Measurements from ENCODE around the gene VEZF1. TPM values are rescaled to one million over a fixed set of nuclear protein-coding genes. Genes with fewer than 3 reads are reported as not detected.

The VEZF1 gene
- total and polyA plus RNA-seq, 2 of the 8 experiments (the other 6 are each of a cell fraction or from before 2014, with no cell fraction given) = 28.9 to 61.9 TPM

GRCh38 chr17:57938061-57938502 is 50.0 kb downstream of the VEZF1 start:
- H4K5ac ChIP-seq (ENCODE audit: insufficient read length, low read depth, low read length) = no peak overlapping the region
- ChIA-PET POLR2A (ENCODE audit: partially characterized antibody) (interaction anchor here (1.1 to 1.6 kb wide), 5 partner anchors 9 to 67 kb away, joined by 3 to 7 read pairs (median 4); no protein-coding TSS in a partner anchor), CTCF (ENCODE audit: partially characterized antibody) (interaction anchor here (0.7 to 5.3 kb wide), 11 partner anchors 8 to 177 kb away, joined by 3 to 65 read pairs (median 3); partner anchors contain the start of gene CUEDC1)
- no peaks in the 10 kb centered on the region for H4K20me1 ChIP-seq (replicated peaks in 1 of 2; ENCODE audit: control insufficient read depth in 1 of 2, insufficient read depth in 2 of 2, low read length in 2 of 2)
- H4K91ac ChIP-seq (replicated peaks; ENCODE audit: insufficient read length, low read length) = peak overlapping the region; percentile 46
- no peak overlapping the region for H3K14ac ChIP-seq (ENCODE audit: insufficient read length)
- 85% methylated on average over 7 of the region's 7 CpGs; no CpG with 5 or more reads in 1 of the 2 experiments for WGBS, 2 experiments (ENCODE audit: extremely low coverage in 1 of 2, insufficient coverage in 1 of 2, insufficient read length in 1 of 2, insufficient replicate concordance in 2 of 2, low coverage in 1 of 2, low lambda C conversion rate in 2 of 2, missing lambda C conversion rate in 1 of 2)
- no peaks in the 10 kb centered on the region for H3K79me2 ChIP-seq (ENCODE audit: control insufficient read depth in 1 of 2, insufficient read depth in 2 of 2, low read length in 2 of 2)
- no peak overlapping the region for H3K4me3 ChIP-seq (ENCODE audit: extremely low read depth in 1 of 4, insufficient read depth in 2 of 4, low read depth in 3 of 4, low read length in 4 of 4)
- 0 out of 2 replicates have a peak overlapping the region, but pooled peaks have one; percentile 60 for H2BK12ac ChIP-seq (ENCODE audit: low read depth, low read length)
- no peak overlapping the region for H2AFZ ChIP-seq (ENCODE audit: low read length)
- peaks cover 6 to 15% (median 14%) of the 10 kb centered on the region in 4 experiments for H3K4me1 ChIP-seq (replicated peaks in 1 of 4; ENCODE audit: control insufficient read depth in 3 of 4, insufficient read depth in 4 of 4, low read length in 3 of 4)
- DNase-seq (ENCODE audit: low read depth in 1 of 2, low spot score in 2 of 2) (no peak), FAIRE-seq (no peak)
- no peak overlapping the region for H2BK5ac ChIP-seq (ENCODE audit: low read depth, low read length)
- no peak overlapping the region for H2BK20ac ChIP-seq (ENCODE audit: low read length)
- no peak overlapping the region for H2BK15ac ChIP-seq (ENCODE audit: low read length)
- no peaks in the 10 kb centered on the region for H3K23me2 ChIP-seq (ENCODE audit: low read depth, low read length)
- H3K56ac ChIP-seq (replicated peaks; ENCODE audit: insufficient read length, low read depth, low read length) = no peak overlapping the region
- no peak overlapping the region for H3K27ac ChIP-seq (ENCODE audit: low read depth, low read length)
- no peaks in the 10 kb centered on the region for H3K36me3 ChIP-seq (ENCODE audit: control insufficient read depth in 2 of 4, insufficient read depth in 4 of 4, low read length in 3 of 4)
- H3K4me2 ChIP-seq (ENCODE audit: insufficient read depth in 1 of 2, low read depth in 2 of 2, low read length in 2 of 2) = no peak overlapping the region
- H3K4ac ChIP-seq (replicated peaks; ENCODE audit: insufficient read length, low read depth, low read length) = no peak overlapping the region
- H2BK120ac ChIP-seq (replicated peaks; ENCODE audit: low read depth, low read length) = no peak overlapping the region
- no peak overlapping the region for H3K23ac ChIP-seq (ENCODE audit: insufficient read length)
- no peaks in the 10 kb centered on the region for H3K27me3 ChIP-seq (replicated peaks in 1 of 4; ENCODE audit: control insufficient read depth in 3 of 4, extremely low read depth in 1 of 4, insufficient read depth in 3 of 4, low read length in 3 of 4)
- peak overlapping the region; percentile 93 for H2AK5ac ChIP-seq (ENCODE audit: low read depth, low read length)
- no peak overlapping the region; the same call in 1 of the 2 replicates for H3K18ac ChIP-seq (ENCODE audit: extremely low read depth, low read length)
- no peak overlapping the region for H3K9ac ChIP-seq (replicated peaks in 1 of 4; ENCODE audit: extremely low read depth in 1 of 4, low read depth in 3 of 4, low read length in 3 of 4)
- H4K8ac ChIP-seq (ENCODE audit: extremely low read depth, insufficient read depth, low read length) = no peak overlapping the region
- H3K79me1 ChIP-seq (ENCODE audit: low read depth, low read length) = no peaks in the 10 kb centered on the region
- TF ChIP-seq ASH2L (IDR thresholded peaks at IDR 0.05; ENCODE audit: low read length) (no peak), JUND (IDR thresholded peaks at IDR 0.05; ENCODE audit: low read length) (no peak), SP4 (IDR thresholded peaks at IDR 0.05; ENCODE audit: low read length) (no peak), TAF1 (IDR thresholded peaks at IDR 0.05; ENCODE audit: low read depth, low read length) (no peak), RNF2 (IDR thresholded peaks at IDR 0.05; ENCODE audit: borderline replicate concordance, low read depth, low read length, missing control alignments, poor library complexity, severe bottlenecking) (no peak), CTBP2 (IDR thresholded peaks at IDR 0.05; ENCODE audit: borderline replicate concordance, insufficient read depth, insufficient read length, low read length) (no peak), RBBP5 (IDR thresholded peaks at IDR 0.05; ENCODE audit: borderline replicate concordance, low read depth, low read length) (no peak), NANOG (IDR thresholded peaks at IDR 0.05; ENCODE audit: insufficient read depth, low read depth, low read length, poor library complexity, severe bottlenecking) (no peak), KDM5A (IDR thresholded peaks at IDR 0.05; ENCODE audit: low read length) (no peak), CREB1 (IDR thresholded peaks at IDR 0.05) (no peak)
- no peaks in the 10 kb centered on the region for H3K9me3 ChIP-seq (ENCODE audit: insufficient read depth in 2 of 2, low read depth in 1 of 2, low read length in 1 of 2)

Measured in H1 (cell line).